ENCODE results near the gene STOX2.

DNA sequence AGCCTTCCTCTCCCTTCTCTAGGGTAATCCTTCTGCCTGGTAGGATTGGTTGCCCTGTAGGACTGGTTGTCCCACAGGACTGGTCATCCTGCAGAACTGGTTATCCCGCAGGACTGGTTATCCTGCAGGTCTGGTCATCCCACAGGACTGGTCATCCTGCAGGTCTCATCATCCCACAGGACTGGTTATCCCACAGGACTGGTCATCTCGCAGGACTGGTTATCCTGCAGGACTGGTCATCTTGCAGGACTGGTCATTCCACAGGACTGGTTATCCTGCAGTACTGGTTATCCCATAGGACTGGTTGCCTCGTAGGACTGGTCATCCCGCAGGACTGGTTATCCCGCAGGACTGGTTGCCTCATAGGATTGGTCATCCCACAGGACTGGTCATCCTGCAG lies 48.1 kb upstream of the STOX2 start:
- TF ChIP-seq, protein P1, sequence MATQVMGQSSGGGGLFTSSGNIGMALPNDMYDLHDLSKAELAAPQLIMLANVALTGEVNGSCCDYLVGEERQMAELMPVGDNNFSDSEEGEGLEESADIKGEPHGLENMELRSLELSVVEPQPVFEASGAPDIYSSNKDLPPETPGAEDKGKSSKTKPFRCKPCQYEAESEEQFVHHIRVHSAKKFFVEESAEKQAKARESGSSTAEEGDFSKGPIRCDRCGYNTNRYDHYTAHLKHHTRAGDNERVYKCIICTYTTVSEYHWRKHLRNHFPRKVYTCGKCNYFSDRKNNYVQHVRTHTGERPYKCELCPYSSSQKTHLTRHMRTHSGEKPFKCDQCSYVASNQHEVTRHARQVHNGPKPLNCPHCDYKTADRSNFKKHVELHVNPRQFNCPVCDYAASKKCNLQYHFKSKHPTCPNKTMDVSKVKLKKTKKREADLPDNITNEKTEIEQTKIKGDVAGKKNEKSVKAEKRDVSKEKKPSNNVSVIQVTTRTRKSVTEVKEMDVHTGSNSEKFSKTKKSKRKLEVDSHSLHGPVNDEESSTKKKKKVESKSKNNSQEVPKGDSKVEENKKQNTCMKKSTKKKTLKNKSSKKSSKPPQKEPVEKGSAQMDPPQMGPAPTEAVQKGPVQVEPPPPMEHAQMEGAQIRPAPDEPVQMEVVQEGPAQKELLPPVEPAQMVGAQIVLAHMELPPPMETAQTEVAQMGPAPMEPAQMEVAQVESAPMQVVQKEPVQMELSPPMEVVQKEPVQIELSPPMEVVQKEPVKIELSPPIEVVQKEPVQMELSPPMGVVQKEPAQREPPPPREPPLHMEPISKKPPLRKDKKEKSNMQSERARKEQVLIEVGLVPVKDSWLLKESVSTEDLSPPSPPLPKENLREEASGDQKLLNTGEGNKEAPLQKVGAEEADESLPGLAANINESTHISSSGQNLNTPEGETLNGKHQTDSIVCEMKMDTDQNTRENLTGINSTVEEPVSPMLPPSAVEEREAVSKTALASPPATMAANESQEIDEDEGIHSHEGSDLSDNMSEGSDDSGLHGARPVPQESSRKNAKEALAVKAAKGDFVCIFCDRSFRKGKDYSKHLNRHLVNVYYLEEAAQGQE (IDR thresholded peaks at IDR 0.05; ENCODE audit: insufficient read depth in 1 of 2, low read depth in 2 of 2, low read length in 2 of 2), result no peak
- TF ChIP-seq POLR2AphosphoS5 (IDR thresholded peaks at IDR 0.05; ENCODE audit: low read depth, low read length) (no peak), TAF1 (IDR thresholded peaks at IDR 0.05; ENCODE audit: borderline replicate concordance, insufficient read depth, low read length) (no peak)
